HepG2 (cell line): ENCODE measurements around the gene MIEF2. TPM values are rescaled to one million over a fixed set of nuclear protein-coding genes. Genes with fewer than 3 reads are reported as not detected.

Experiments used
- ATM ChIP-seq: fragments of 450-650 bp; IDR thresholded peaks from 2 replicates; pipeline ENCODE4 v1.7.1; 2017; ENCODE audit warnings: mild to moderate bottlenecking, borderline replicate concordance
- FOSL2 ChIP-seq: sonication (generic); formaldehyde crosslinking; IDR thresholded peaks from 2 replicates; pipeline ENCODE4 v1.4.0; 2020; ENCODE audit warnings: missing genetic modification reagents
- HIVEP1 ChIP-seq: sonication (generic); formaldehyde crosslinking; IDR thresholded peaks from 2 replicates; pipeline ENCODE4 v1.4.0; 2020; ENCODE audit warnings: mild to moderate bottlenecking, missing genetic modification reagents
- NFYB ChIP-seq: sonication (generic); formaldehyde crosslinking; IDR thresholded peaks from 2 replicates; pipeline ENCODE4 v1.4.0; 2020; ENCODE audit warnings: missing genetic modification reagents
- NR2F1 ChIP-seq, 2 experiments: fragments of 450-650 bp in 1 of 2; formaldehyde crosslinking in 1 of 2; IDR thresholded peaks; 2 replicates each; pipeline versions ENCODE4 v1.5.0 to v1.6.1; 2016 to 2020; ENCODE audit warnings: mild to moderate bottlenecking in 1 of 2, missing compliant biosample characterization in 1 of 2, missing genetic modification reagents in 1 of 2, moderate library complexity in 1 of 2
- POLR2G ChIP-seq: fragments of 200-400 bp; formaldehyde crosslinking; IDR thresholded peaks from 2 replicates; pipeline ENCODE4 v1.6.1; 2018; ENCODE audit warnings: mild to moderate bottlenecking, low read depth, low read length, moderate library complexity
- RARA ChIP-seq: IDR thresholded peaks from 2 replicates; pipeline ENCODE4 v1.6.1; 2016; ENCODE audit warnings: missing genetic modification reagents, missing compliant biosample characterization
- SMAD1 ChIP-seq: sonication (generic); formaldehyde crosslinking; IDR thresholded peaks from 2 replicates; pipeline ENCODE4 v1.4.0; 2020; ENCODE audit warnings: missing genetic modification reagents, low read depth, mild to moderate bottlenecking, borderline replicate concordance
- TBX2 ChIP-seq: sonication (generic); formaldehyde crosslinking; IDR thresholded peaks from 2 replicates; pipeline ENCODE4 v1.5.0; 2020; ENCODE audit warnings: missing genetic modification reagents, mild to moderate bottlenecking, borderline replicate concordance
- TFAP4 ChIP-seq: sonication (generic); IDR thresholded peaks from 2 replicates; pipeline ENCODE4 v1.6.1; 2016; ENCODE audit warnings: low read depth, borderline replicate concordance
- TRIM24 ChIP-seq: sonication (generic); formaldehyde crosslinking; IDR thresholded peaks from 2 replicates; pipeline ENCODE4 v1.8.0; 2022; ENCODE audit warnings: mild to moderate bottlenecking, missing genetic modification reagents
- ZNF318 ChIP-seq: sonication (generic); formaldehyde crosslinking; IDR thresholded peaks from 2 replicates; pipeline ENCODE4 v1.4.0; 2020; ENCODE audit warnings: mild to moderate bottlenecking, missing genetic modification reagents
- ZNF354B ChIP-seq: sonication (generic); formaldehyde crosslinking; IDR thresholded peaks from 2 replicates; pipeline ENCODE4 v1.8.0; 2022; ENCODE audit warnings: mild to moderate bottlenecking, missing genetic modification reagents
- ZNF563 ChIP-seq: sonication (generic); formaldehyde crosslinking; IDR thresholded peaks from 2 replicates; pipeline ENCODE4 v1.8.0; 2022; ENCODE audit warnings: mild to moderate bottlenecking, moderate library complexity, missing genetic modification reagents
- ZNF737 ChIP-seq: sonication (generic); formaldehyde crosslinking; IDR thresholded peaks from 2 replicates; pipeline ENCODE4 v1.5.0; 2020; ENCODE audit warnings: missing genetic modification reagents, mild to moderate bottlenecking, borderline replicate concordance
- ZNF777 ChIP-seq: sonication (generic); formaldehyde crosslinking; IDR thresholded peaks from 2 replicates; pipeline ENCODE4 v1.4.0; 2020; ENCODE audit warnings: missing genetic modification reagents
- polyA plus RNA-seq, 8 experiments: library from polyadenylated mRNA; depleted of rRNA in 3 of 8; stranded (reverse) in 7 of 8; unstranded in 1 of 8; fragments of >200 nt; fragmentation: Illumina TruSeq in 4 of 8; extraction: Trizol in 4 of 8; gene quantifications; 2 replicates each; pipeline versions ENCODE4 v1.2.1 to v1.2.3, GENCODE V29; 2011 to 2016; ENCODE audit warnings: low read depth in 4 of 8, missing spikeins in 1 of 8, mixed read lengths in 1 of 8; ENCODE audit not compliant: insufficient read depth in 1 of 8
- total RNA-seq, 5 experiments: library from RNA; depleted of rRNA; stranded (reverse); fragments of >200 nt; fragmentation: Illumina TruSeq; extraction: Trizol; gene quantifications; 2 replicates each; pipeline ENCODE4 v1.2.3, GENCODE V29; 2016; ENCODE audit warnings: low read depth in 1 of 5
- TF ChIP-seq, protein P1 (sequence below): sonication (generic); formaldehyde crosslinking; IDR thresholded peaks from 2 replicates; pipeline ENCODE4 v1.4.0; 2020; ENCODE audit warnings: missing genetic modification reagents, borderline replicate concordance

The MIEF2 gene
- total and polyA plus RNA-seq, 2 of the 13 experiments (the other 11 are each of a cell fraction or from before 2014, with no cell fraction given) = 6.0 to 8.0 TPM

GRCh38 chr17:18224387-18225120, 35.9 kb upstream of the MIEF2 start (continued):
- TF ChIP-seq, protein P1, sequence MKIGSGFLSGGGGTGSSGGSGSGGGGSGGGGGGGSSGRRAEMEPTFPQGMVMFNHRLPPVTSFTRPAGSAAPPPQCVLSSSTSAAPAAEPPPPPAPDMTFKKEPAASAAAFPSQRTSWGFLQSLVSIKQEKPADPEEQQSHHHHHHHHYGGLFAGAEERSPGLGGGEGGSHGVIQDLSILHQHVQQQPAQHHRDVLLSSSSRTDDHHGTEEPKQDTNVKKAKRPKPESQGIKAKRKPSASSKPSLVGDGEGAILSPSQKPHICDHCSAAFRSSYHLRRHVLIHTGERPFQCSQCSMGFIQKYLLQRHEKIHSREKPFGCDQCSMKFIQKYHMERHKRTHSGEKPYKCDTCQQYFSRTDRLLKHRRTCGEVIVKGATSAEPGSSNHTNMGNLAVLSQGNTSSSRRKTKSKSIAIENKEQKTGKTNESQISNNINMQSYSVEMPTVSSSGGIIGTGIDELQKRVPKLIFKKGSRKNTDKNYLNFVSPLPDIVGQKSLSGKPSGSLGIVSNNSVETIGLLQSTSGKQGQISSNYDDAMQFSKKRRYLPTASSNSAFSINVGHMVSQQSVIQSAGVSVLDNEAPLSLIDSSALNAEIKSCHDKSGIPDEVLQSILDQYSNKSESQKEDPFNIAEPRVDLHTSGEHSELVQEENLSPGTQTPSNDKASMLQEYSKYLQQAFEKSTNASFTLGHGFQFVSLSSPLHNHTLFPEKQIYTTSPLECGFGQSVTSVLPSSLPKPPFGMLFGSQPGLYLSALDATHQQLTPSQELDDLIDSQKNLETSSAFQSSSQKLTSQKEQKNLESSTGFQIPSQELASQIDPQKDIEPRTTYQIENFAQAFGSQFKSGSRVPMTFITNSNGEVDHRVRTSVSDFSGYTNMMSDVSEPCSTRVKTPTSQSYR = no peak; the same call in 1 of the 2 replicates
- TF ChIP-seq HIVEP1 = peak; percentile 74
- 0 out of 4 replicates have a peak, but pooled peaks of 1 of the 2 experiments have one; percentile 34 for TF ChIP-seq NR2F1 (CRISPR knock-in tag; IDR thresholded peaks at IDR 0.05)
- TF ChIP-seq POLR2G = peak; percentile 63
- no peak; the same call in 1 of the 2 replicates for TF ChIP-seq ZNF563 (CRISPR knock-in tag)
- 0 out of 2 replicates have a peak, but pooled peaks have one; percentile 3 for TF ChIP-seq SMAD1 (CRISPR knock-in tag)
- TF ChIP-seq NFYB (CRISPR knock-in tag) = no peak
- no peak for TF ChIP-seq ZNF737 (CRISPR knock-in tag)
- TF ChIP-seq ZNF354B (CRISPR knock-in tag) = 0 out of 2 replicates have a peak, but pooled peaks have one; percentile 19
- no peak for TF ChIP-seq ATM
- TF ChIP-seq TFAP4 = peak; percentile 86; the same call in 1 of the 2 replicates
- peak; percentile 8; the same call in 1 of the 2 replicates for TF ChIP-seq RARA (CRISPR knock-in tag)
- no peak for TF ChIP-seq TRIM24 (CRISPR knock-in tag)
- TF ChIP-seq ZNF318 (CRISPR knock-in tag) = 0 out of 2 replicates have a peak, but pooled peaks have one; percentile 13
- TF ChIP-seq FOSL2 (CRISPR knock-in tag) = no peak
- TF ChIP-seq TBX2 = peak; percentile 26; the same call in 1 of the 2 replicates
- peak; percentile 37 for TF ChIP-seq ZNF777 (CRISPR knock-in tag)
